Calu3 (cell line): Measurements from ENCODE around the gene FSCN2. TPM values are rescaled to one million over a fixed set of nuclear protein-coding genes. Genes with fewer than 3 reads are reported as not detected.

Source experiments
- BruUV-seq: library from RNA; stranded (reverse); fragments of 400-500 nt; replicated peaks from 2 replicates; lab custom pipeline; 2021; lab: Mats Ljungman, UMichigan
- CTCF ChIA-PET: fragments of 300-600 bp; sonication (Branson Sonifier 250); formaldehyde crosslinking; loops from one replicate; lab custom pipeline; 2022; ENCODE audit warnings: antibody characterized with exemption; lab: Charles Lee
- DNase-seq: peaks from one replicate; pipeline ENCODE4 v3.0.0; 2022
- H3K27ac Mint-ChIP-seq: one replicate; pipeline ENCODE4 v1.8.0; 2022; ENCODE audit warnings: mixed read lengths; ENCODE audit not compliant: unreplicated experiment
- H3K27me3 Mint-ChIP-seq: one replicate; pipeline ENCODE4 v1.8.0; 2022; ENCODE audit warnings: mixed read lengths; ENCODE audit not compliant: unreplicated experiment
- H3K36me3 Mint-ChIP-seq: one replicate; pipeline ENCODE4 v1.8.0; 2022; ENCODE audit warnings: mild to moderate bottlenecking, moderate library complexity, mixed read lengths; ENCODE audit not compliant: insufficient read depth, unreplicated experiment
- H3K4me1 Mint-ChIP-seq: one replicate; pipeline ENCODE4 v1.8.0; 2022; ENCODE audit warnings: mild to moderate bottlenecking, low read depth, mixed read lengths; ENCODE audit not compliant: unreplicated experiment
- H3K4me3 Mint-ChIP-seq: one replicate; pipeline ENCODE4 v1.8.0; 2022; ENCODE audit warnings: mild to moderate bottlenecking, low read depth, moderate library complexity, mixed read lengths; ENCODE audit not compliant: unreplicated experiment
- H3K9me3 Mint-ChIP-seq: one replicate; pipeline ENCODE4 v1.8.0; 2022; ENCODE audit warnings: low read depth, mixed read lengths; ENCODE audit not compliant: unreplicated experiment
- CTCF ChIP-seq: fragments of 200-600 bp; IDR thresholded peaks from one replicate; pipeline ENCODE4 v1.8.0; 2022; ENCODE audit warnings: antibody characterized with exemption; ENCODE audit not compliant: unreplicated experiment
- intact Hi-C: fragments of 100-400 bp; cut with micrococcal nuclease; formaldehyde crosslinking; loops from one replicate; pipeline ENCODE4 v1.10.0; 2022; ENCODE audit not compliant: unreplicated experiment
- total RNA-seq: library from RNA; stranded (reverse); gene quantifications from 2 replicates; pipeline ENCODE4 v1.2.3, GENCODE V29; 2022

The FSCN2 gene
- total RNA-seq, 1 experiment from 2014 or later, result 5.5 TPM

GRCh38 chr17:81522491-81523401 is 5.4 kb upstream of the FSCN2 start:
- H3K9me3 Mint-ChIP-seq, result no peaks in the 10 kb centered on the region
- no peak overlapping the region for H3K27ac Mint-ChIP-seq
- CTCF ChIA-PET, result no interaction called here
- no peak for DNase-seq
- H3K27me3 Mint-ChIP-seq, result peaks cover 32% of the 10 kb centered on the region
- no peak overlapping the region for H3K4me3 Mint-ChIP-seq
- H3K36me3 Mint-ChIP-seq, result peaks cover 45% of the 10 kb centered on the region
- intact Hi-C loops, result no loop called here
- no TSS peak for BruUV-seq
- peaks cover 8% of the 10 kb centered on the region for H3K4me1 Mint-ChIP-seq
- no peak for TF ChIP-seq CTCF

- H3K27me3 Mint-ChIP-seq, result peaks cover 38% of the 10 kb centered on the region
- no peak overlapping the region for H3K27ac Mint-ChIP-seq
- CTCF ChIA-PET, result no interaction called here
- H3K4me3 Mint-ChIP-seq, result no peak overlapping the region
- no peaks in the 10 kb centered on the region for H3K4me1 Mint-ChIP-seq
- no TSS peak for BruUV-seq
- intact Hi-C loops, result no loop called here
- no peak for DNase-seq
- TF ChIP-seq CTCF, result no peak
- peaks cover 40% of the 10 kb centered on the region for H3K36me3 Mint-ChIP-seq
- no peaks in the 10 kb centered on the region for H3K9me3 Mint-ChIP-seq
Measured at GRCh38 chr17:81523402-81524038, 4.7 kb upstream of the FSCN2 start.

- no peak for DNase-seq
- TF ChIP-seq CTCF, result no peak
- H3K36me3 Mint-ChIP-seq, result peaks cover 37% of the 10 kb centered on the region
- peaks cover 45% of the 10 kb centered on the region for H3K27me3 Mint-ChIP-seq
- intact Hi-C loops, result no loop called here
- no peak overlapping the region for H3K27ac Mint-ChIP-seq
- BruUV-seq, result no TSS peak
- CTCF ChIA-PET, result no interaction called here
- no peaks in the 10 kb centered on the region for H3K4me1 Mint-ChIP-seq
- no peaks in the 10 kb centered on the region for H3K9me3 Mint-ChIP-seq
- H3K4me3 Mint-ChIP-seq, result no peak overlapping the region
Measured at GRCh38 chr17:81524039-81524864, 3.9 kb upstream of the FSCN2 start.

- no peak overlapping the region for H3K27ac Mint-ChIP-seq
- no TSS peak for BruUV-seq
- no peak for DNase-seq
- H3K4me3 Mint-ChIP-seq, result no peak overlapping the region
- CTCF ChIA-PET, result no interaction called here
- H3K27me3 Mint-ChIP-seq, result peaks cover 50% of the 10 kb centered on the region
- no peak for TF ChIP-seq CTCF
- intact Hi-C loops, result no loop called here
- peaks cover 35% of the 10 kb centered on the region for H3K36me3 Mint-ChIP-seq
- no peaks in the 10 kb centered on the region for H3K4me1 Mint-ChIP-seq
- no peaks in the 10 kb centered on the region for H3K9me3 Mint-ChIP-seq
Measured at GRCh38 chr17:81524865-81525159, 3.4 kb upstream of the FSCN2 start.
